CD4-positive, alpha-beta T cell treated with Interleukin-1 beta for 1 hour (primary cell): ENCODE measurements around the gene FBXL12.
"Not testable (repeated sequence)": the region's sequence is repeated elsewhere in the genome, so short reads cannot be mapped to it uniquely, and the experiment has no call there.

ENCODE experiments used
- DNase-seq, 2 donors: peaks; one replicate each; pipeline ENCODE4 v3.0.0-alpha.2; 2020 to 2022

FBXL12 gene

GRCh38 chr19:9791552-9792205 is 27.2 kb downstream of the FBXL12 start:
- DNase-seq = peak; percentile 95 to 96

GRCh38 chr19:9791073-9791367 is 27.9 kb downstream of the FBXL12 start:
- DNase-seq = not testable (repeated sequence)

GRCh38 chr19:9789579-9789978 is 29.3 kb downstream of the FBXL12 start:
- DNase-seq = not testable (repeated sequence)

DNA sequence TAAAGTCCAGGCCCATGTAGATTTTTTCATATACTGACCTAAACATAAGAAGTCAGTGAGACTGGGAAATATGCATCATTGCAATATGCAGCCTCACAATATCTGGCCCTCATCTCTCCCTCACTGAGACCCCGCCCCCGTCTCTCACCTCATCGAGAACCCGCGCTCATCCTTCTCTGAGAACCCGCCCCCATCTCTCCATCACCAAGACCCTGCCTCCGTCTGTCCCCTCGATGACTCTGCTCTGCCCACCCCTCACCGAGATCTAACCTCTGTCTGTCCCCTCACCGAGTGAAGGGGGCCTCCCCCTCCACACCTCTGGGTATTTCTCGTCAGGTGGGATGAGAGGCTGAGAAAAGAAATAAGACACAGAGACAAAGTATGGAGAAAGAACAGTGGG is 29.8 kb downstream of the FBXL12 start:
- no peak for DNase-seq

DNA sequence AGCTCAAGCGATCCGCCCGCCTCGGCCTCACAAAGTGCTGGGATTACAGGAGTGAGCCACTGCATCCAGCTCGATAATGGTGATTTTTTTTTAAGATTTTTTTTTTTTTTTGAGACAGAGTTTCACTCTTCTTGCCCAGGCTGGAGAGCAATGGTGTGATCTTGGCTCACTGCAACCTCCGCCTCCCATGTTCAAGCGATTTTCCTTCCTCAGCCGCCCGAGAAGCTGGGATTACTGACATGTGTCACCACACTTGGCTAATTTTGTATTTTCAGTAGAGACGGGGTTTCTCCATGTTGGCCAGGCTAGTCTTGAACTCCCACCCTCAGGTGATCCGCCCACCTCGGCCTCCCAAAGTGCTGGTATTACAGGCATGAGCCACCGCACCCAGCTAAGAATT is 30.3 kb downstream of the FBXL12 start:
- DNase-seq = not testable (repeated sequence)

- DNase-seq = no peak
These were observed 32.1 kb downstream of the FBXL12 start for GRCh38 chr19:9786819-9787218.

DNA sequence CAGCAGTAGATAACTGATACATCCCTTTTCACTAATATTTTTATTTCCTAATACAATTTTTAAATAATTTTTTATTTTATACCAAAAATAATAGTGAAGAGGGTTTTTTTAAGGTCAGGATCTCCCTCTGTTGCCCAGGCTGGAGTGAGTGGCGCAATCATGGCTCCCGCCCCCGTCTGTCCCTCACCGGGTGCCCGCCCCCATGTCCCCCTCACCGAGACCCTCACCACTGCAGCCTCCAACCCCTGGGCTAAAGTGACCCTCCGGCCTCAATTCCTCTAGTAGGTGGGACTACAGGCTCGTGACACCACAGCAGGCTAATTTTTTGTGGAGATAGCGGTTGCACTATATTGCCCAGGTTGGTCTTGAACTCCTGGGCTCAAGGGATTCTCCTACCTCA is 32.5 kb downstream of the FBXL12 start:
- DNase-seq = no peak

- peak; percentile 96 for DNase-seq
These were observed 33.2 kb downstream of the FBXL12 start for GRCh38 chr19:9785367-9786331.

DNA sequence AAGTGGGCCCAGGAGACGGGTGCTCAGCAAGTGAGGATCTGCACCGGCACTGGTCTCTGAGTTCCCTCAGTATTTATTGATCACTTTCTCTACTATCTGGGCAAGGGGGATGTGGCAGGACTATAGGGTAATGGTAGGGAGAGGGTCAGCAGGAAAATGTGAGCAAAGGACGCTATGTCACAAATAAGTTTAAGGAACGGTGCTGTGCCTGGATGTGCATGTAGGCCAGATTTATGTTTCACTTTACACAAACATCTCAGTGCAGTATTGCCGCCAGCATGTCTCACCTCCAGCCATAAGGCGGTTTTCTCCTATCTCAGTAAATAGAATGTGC is 34.7 kb downstream of the FBXL12 start:
- DNase-seq = not testable (repeated sequence)

DNA sequence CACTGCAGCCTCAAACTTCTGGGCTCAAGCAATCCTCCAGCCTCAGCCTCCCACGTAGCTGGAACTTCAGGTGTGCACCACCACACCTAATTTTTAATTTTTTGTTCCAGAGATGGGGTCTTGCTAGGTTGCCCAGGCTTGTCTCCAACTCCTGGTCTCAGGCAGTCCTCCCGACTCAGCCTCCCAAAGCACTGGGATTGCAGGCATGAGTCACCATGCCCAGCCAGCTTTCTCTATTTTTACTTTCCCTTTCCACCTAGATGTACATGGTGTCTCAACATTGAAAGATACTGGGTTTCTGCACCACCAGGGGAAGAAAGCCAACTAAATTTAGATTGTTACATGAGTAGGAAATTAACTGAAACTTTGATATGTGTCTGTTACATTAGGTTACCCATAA is 36.5 kb downstream of the FBXL12 start:
- DNase-seq = no peak

GRCh38 chr19:9768175-9769112 is 50.4 kb downstream of the FBXL12 start, which contains the start of gene ZNF846:
Gene ZNF846, minus strand, starts transcription at chr19:9768738. Its CDS starts 3,788 bp downstream, at chr19:9764950.
- DNase-seq = peak; percentile 93
